ENCODE data around the gene COX6B1.

The COX6B1 gene

GRCh38 chr19:35615036-35615435 lies 33.1 kb upstream of the COX6B1 start:
- Histone ChIP-seq H3K27ac (ENCODE audit: low read length) (no peak overlapping the region), H3K27me3 (ENCODE audit: control insufficient read depth in 1 of 2, insufficient read depth in 2 of 2, low read length in 2 of 2) (no peaks in the 10 kb centered on the region), H3K9ac (ENCODE audit: low read length in 2 of 2) (no peak overlapping the region), H3K36me3 (ENCODE audit: control insufficient read depth in 2 of 2, insufficient read depth in 2 of 2, low read length in 2 of 2) (peaks cover 0 to 10% of the 10 kb centered on the region in 2 donors), H3K9me3 (ENCODE audit: control insufficient read depth in 2 of 2, low read length in 2 of 2) (no peaks in the 10 kb centered on the region), H3K4me3 (ENCODE audit: low read length in 2 of 2) (no peak overlapping the region), H3K4me1 (ENCODE audit: control insufficient read depth, insufficient read depth, low read length) (peaks cover 9% of the 10 kb centered on the region)

GRCh38 chr19:35618857-35619256 lies 29.3 kb upstream of the COX6B1 start:
- Histone ChIP-seq H3K9me3 (ENCODE audit: control insufficient read depth in 2 of 2, low read length in 2 of 2) (no peaks in the 10 kb centered on the region), H3K36me3 (ENCODE audit: control insufficient read depth in 2 of 2, insufficient read depth in 2 of 2, low read length in 2 of 2) (peaks cover 0 to 12% of the 10 kb centered on the region in 2 donors), H3K4me3 (ENCODE audit: low read length in 2 of 2) (no peak overlapping the region), H3K9ac (ENCODE audit: low read length in 2 of 2) (no peak overlapping the region), H3K4me1 (ENCODE audit: control insufficient read depth, insufficient read depth, low read length) (no peaks in the 10 kb centered on the region), H3K27ac (ENCODE audit: low read length) (no peak overlapping the region), H3K27me3 (ENCODE audit: control insufficient read depth in 1 of 2, insufficient read depth in 2 of 2, low read length in 2 of 2) (no peaks in the 10 kb centered on the region)

GRCh38 chr19:35619290-35619923 lies 28.7 kb upstream of the COX6B1 start:
- Histone ChIP-seq H3K4me1 (ENCODE audit: control insufficient read depth, insufficient read depth, low read length) (no peaks in the 10 kb centered on the region), H3K27me3 (ENCODE audit: control insufficient read depth in 1 of 2, insufficient read depth in 2 of 2, low read length in 2 of 2) (no peaks in the 10 kb centered on the region), H3K36me3 (ENCODE audit: control insufficient read depth in 2 of 2, insufficient read depth in 2 of 2, low read length in 2 of 2) (peaks cover 0 to 12% of the 10 kb centered on the region in 2 donors), H3K9ac (ENCODE audit: low read length in 2 of 2) (no peak overlapping the region), H3K27ac (ENCODE audit: low read length) (no peak overlapping the region), H3K9me3 (ENCODE audit: control insufficient read depth in 2 of 2, low read length in 2 of 2) (no peaks in the 10 kb centered on the region), H3K4me3 (ENCODE audit: low read length in 2 of 2) (no peak overlapping the region)

GRCh38 chr19:35620001-35620400 lies 28.1 kb upstream of the COX6B1 start:
- H3K9me3 ChIP-seq (ENCODE audit: control insufficient read depth in 2 of 2, low read length in 2 of 2): no peaks in the 10 kb centered on the region
- peaks cover 0 to 12% of the 10 kb centered on the region in 2 donors for H3K36me3 ChIP-seq (ENCODE audit: control insufficient read depth in 2 of 2, insufficient read depth in 2 of 2, low read length in 2 of 2)
- no peak overlapping the region for H3K4me3 ChIP-seq (ENCODE audit: low read length in 2 of 2)
- no peak overlapping the region for H3K9ac ChIP-seq (ENCODE audit: low read length in 2 of 2)
- H3K27ac ChIP-seq (ENCODE audit: low read length): no peak overlapping the region
- no peaks in the 10 kb centered on the region for H3K4me1 ChIP-seq (ENCODE audit: control insufficient read depth, insufficient read depth, low read length)
- no peaks in the 10 kb centered on the region for H3K27me3 ChIP-seq (ENCODE audit: control insufficient read depth in 1 of 2, insufficient read depth in 2 of 2, low read length in 2 of 2)

GRCh38 chr19:35621708-35622107 lies 26.4 kb upstream of the COX6B1 start:
- Histone ChIP-seq H3K27me3 (ENCODE audit: control insufficient read depth in 1 of 2, insufficient read depth in 2 of 2, low read length in 2 of 2) (no peaks in the 10 kb centered on the region), H3K4me3 (ENCODE audit: low read length in 2 of 2) (no peak overlapping the region), H3K4me1 (ENCODE audit: control insufficient read depth, insufficient read depth, low read length) (no peaks in the 10 kb centered on the region), H3K9ac (ENCODE audit: low read length in 2 of 2) (no peak overlapping the region), H3K27ac (ENCODE audit: low read length) (no peak overlapping the region), H3K36me3 (ENCODE audit: control insufficient read depth in 2 of 2, insufficient read depth in 2 of 2, low read length in 2 of 2) (peaks cover 0 to 4% of the 10 kb centered on the region in 2 donors), H3K9me3 (ENCODE audit: control insufficient read depth in 2 of 2, low read length in 2 of 2) (no peaks in the 10 kb centered on the region)

- H3K36me3 ChIP-seq (ENCODE audit: control insufficient read depth in 2 of 2, insufficient read depth in 2 of 2, low read length in 2 of 2): peaks cover 0 to 2% of the 10 kb centered on the region in 2 donors
- H3K4me3 ChIP-seq (ENCODE audit: low read length in 2 of 2): no peak overlapping the region
- no peaks in the 10 kb centered on the region for H3K9me3 ChIP-seq (ENCODE audit: control insufficient read depth in 2 of 2, low read length in 2 of 2)
- H3K27ac ChIP-seq (ENCODE audit: low read length): no peak overlapping the region
- no peaks in the 10 kb centered on the region for H3K27me3 ChIP-seq (ENCODE audit: control insufficient read depth in 1 of 2, insufficient read depth in 2 of 2, low read length in 2 of 2)
- no peak overlapping the region for H3K9ac ChIP-seq (ENCODE audit: low read length in 2 of 2)
- no peaks in the 10 kb centered on the region for H3K4me1 ChIP-seq (ENCODE audit: control insufficient read depth, insufficient read depth, low read length)
These were observed 25.4 kb upstream of the COX6B1 start for GRCh38 chr19:35622750-35623149.

- no peak overlapping the region for H3K4me3 ChIP-seq (ENCODE audit: low read length in 2 of 2)
- no peak overlapping the region for H3K27ac ChIP-seq (ENCODE audit: low read length)
- H3K27me3 ChIP-seq (ENCODE audit: control insufficient read depth in 1 of 2, insufficient read depth in 2 of 2, low read length in 2 of 2): no peaks in the 10 kb centered on the region
- peaks cover 6% of the 10 kb centered on the region for H3K4me1 ChIP-seq (ENCODE audit: control insufficient read depth, insufficient read depth, low read length)
- no peak overlapping the region for H3K9ac ChIP-seq (ENCODE audit: low read length in 2 of 2)
- H3K36me3 ChIP-seq (ENCODE audit: control insufficient read depth in 2 of 2, insufficient read depth in 2 of 2, low read length in 2 of 2): peaks cover 0 to 2% of the 10 kb centered on the region in 2 donors
- H3K9me3 ChIP-seq (ENCODE audit: control insufficient read depth in 2 of 2, low read length in 2 of 2): no peaks in the 10 kb centered on the region
These were observed 24.7 kb upstream of the COX6B1 start for GRCh38 chr19:35623327-35624010.

- peak overlapping the region; percentile 87 to 95 for H3K9ac ChIP-seq (ENCODE audit: low read length in 2 of 2)
- peaks cover 25 to 26% of the 10 kb centered on the region in 2 donors for H3K36me3 ChIP-seq (ENCODE audit: control insufficient read depth in 2 of 2, insufficient read depth in 2 of 2, low read length in 2 of 2)
- H3K4me3 ChIP-seq (ENCODE audit: low read length in 2 of 2): peak overlapping the region; percentile 82 to 94
- H3K27me3 ChIP-seq (ENCODE audit: control insufficient read depth in 1 of 2, insufficient read depth in 2 of 2, low read length in 2 of 2): no peaks in the 10 kb centered on the region
- H3K27ac ChIP-seq (ENCODE audit: low read length): peak overlapping the region; percentile 94
- peaks cover 17% of the 10 kb centered on the region for H3K4me1 ChIP-seq (ENCODE audit: control insufficient read depth, insufficient read depth, low read length)
- H3K9me3 ChIP-seq (ENCODE audit: control insufficient read depth in 2 of 2, low read length in 2 of 2): no peaks in the 10 kb centered on the region
These were observed 19.9 kb upstream of the COX6B1 start for GRCh38 chr19:35628264-35628564.

- H3K9me3 ChIP-seq (ENCODE audit: control insufficient read depth in 2 of 2, low read length in 2 of 2): no peaks in the 10 kb centered on the region
- H3K27me3 ChIP-seq (ENCODE audit: control insufficient read depth in 1 of 2, insufficient read depth in 2 of 2, low read length in 2 of 2): no peaks in the 10 kb centered on the region
- peak within 1 kb of the TSS; percentile 94 for H3K27ac ChIP-seq (ENCODE audit: low read length)
- peak within 1 kb of the TSS; percentile 82 to 94 for H3K4me3 ChIP-seq (ENCODE audit: low read length in 2 of 2)
- peak within 1 kb of the TSS; percentile 87 to 95 for H3K9ac ChIP-seq (ENCODE audit: low read length in 2 of 2)
- peaks cover 17% of the 10 kb centered on the region for H3K4me1 ChIP-seq (ENCODE audit: control insufficient read depth, insufficient read depth, low read length)
- peaks cover 27 to 29% of the 10 kb centered on the region in 2 donors for H3K36me3 ChIP-seq (ENCODE audit: control insufficient read depth in 2 of 2, insufficient read depth in 2 of 2, low read length in 2 of 2)
These were observed 19.4 kb upstream of the COX6B1 start, which contains the start of gene RBM42 for GRCh38 chr19:35628565-35629331. TSS of gene RBM42 (plus strand) at chr19:35629036. CDS start at chr19:35629154, 118 bp downstream.

- Histone ChIP-seq H3K4me1 (ENCODE audit: control insufficient read depth, insufficient read depth, low read length) (peaks cover 17% of the 10 kb centered on the region), H3K9ac (ENCODE audit: low read length in 2 of 2) (peak overlapping the region; percentile 87 to 95)
These were observed 18.8 kb upstream of the COX6B1 start for GRCh38 chr19:35629332-35629633.

More at GRCh38 chr19:35629332-35629633, 18.8 kb upstream of the COX6B1 start:
- H3K9me3 ChIP-seq (ENCODE audit: control insufficient read depth in 2 of 2, low read length in 2 of 2): no peaks in the 10 kb centered on the region
- peaks cover 32 to 34% of the 10 kb centered on the region in 2 donors for H3K36me3 ChIP-seq (ENCODE audit: control insufficient read depth in 2 of 2, insufficient read depth in 2 of 2, low read length in 2 of 2)
- peak overlapping the region; percentile 94 for H3K27ac ChIP-seq (ENCODE audit: low read length)
- no peaks in the 10 kb centered on the region for H3K27me3 ChIP-seq (ENCODE audit: control insufficient read depth in 1 of 2, insufficient read depth in 2 of 2, low read length in 2 of 2)
- H3K4me3 ChIP-seq (ENCODE audit: low read length in 2 of 2): peak overlapping the region; percentile 82 to 94
